T-cell (primary cell): Measurements from ENCODE around the gene PRPH. TPM values are rescaled to one million over a fixed set of nuclear protein-coding genes. Genes with fewer than 3 reads are reported as not detected.
A peak's percentile ranks its signal among the peaks of the same experiment; 100 is the strongest.
"Not testable (repeated sequence)": the region's sequence is repeated elsewhere in the genome, so short reads cannot be mapped to it uniquely, and the experiment has no call there.

Source experiments
- ATAC-seq, 4 experiments: fragments of 200-7000 bp in 3 of 4; fragments of 150-1000 bp in 1 of 4; cut with Tn5 transposase; replicated peaks in 1 of 4; 1 replicate in 3 of 4; 2 replicates in 1 of 4; pipeline ENCODE4 v1.10.0; 2021; ENCODE audit warnings: moderate library complexity in 3 of 4, mild to moderate bottlenecking in 2 of 4, moderate number of reproducible peaks in 1 of 4
- CTCF ChIA-PET, 2 donors: fragments of 300-600 bp; sonication (Branson Sonifier 250); formaldehyde crosslinking; loops; one replicate each; lab custom pipeline; 2022; ENCODE audit warnings: antibody characterized with exemption in 2 of 2; lab: Charles Lee
- POLR2A ChIA-PET, 2 donors: fragments of 300-600 bp; sonication (Branson Sonifier 250); formaldehyde crosslinking; loops; one replicate each; lab custom pipeline; 2022; ENCODE audit warnings: antibody characterized with exemption in 2 of 2; lab: Charles Lee
- DNase-seq, 35 experiments: peaks; one replicate each; pipeline versions ENCODE4 v3.0.0 to v3.0.0-alpha.2; 2013 to 2023
- H3K27ac ChIP-seq: one replicate; pipeline ENCODE4 v1.5.1; 2013; ENCODE audit warnings: low read length
- H3K27me3 ChIP-seq, 2 experiments: replicated peaks in 1 of 2; 1 replicate in 1 of 2; 2 replicates in 1 of 2; pipeline versions ENCODE4 v1.6.1 to v1.7.0; 2013; ENCODE audit warnings: low read length in 1 of 2, mixed read lengths in 1 of 2; ENCODE audit not compliant: control insufficient read depth in 2 of 2, insufficient read depth in 2 of 2; ENCODE audit errors: extremely low read depth in 1 of 2
- H3K36me3 ChIP-seq, 2 donors: 1 replicate in 1 of 2; 2 replicates in 1 of 2; pipeline versions ENCODE4 v1.6.1 to v1.7.0; 2013; ENCODE audit warnings: low read length in 1 of 2; ENCODE audit not compliant: control insufficient read depth in 2 of 2, insufficient read depth in 1 of 2; ENCODE audit errors: extremely low read depth in 1 of 2
- H3K4me1 ChIP-seq, 2 experiments: 1 replicate in 1 of 2; 2 replicates in 1 of 2; pipeline versions ENCODE4 v1.6.1 to v1.7.0; 2013; ENCODE audit warnings: low read length in 2 of 2, mixed read lengths in 1 of 2; ENCODE audit not compliant: insufficient read depth in 2 of 2, control insufficient read depth in 1 of 2; ENCODE audit errors: extremely low read depth in 1 of 2
- H3K4me3 ChIP-seq, 2 donors: 1 replicate in 1 of 2; 2 replicates in 1 of 2; pipeline versions ENCODE4 v1.5.1 to v1.7.0; 2013; ENCODE audit warnings: mild to moderate bottlenecking in 2 of 2, low read length in 1 of 2, moderate library complexity in 1 of 2; ENCODE audit not compliant: control insufficient read depth in 1 of 2; ENCODE audit errors: extremely low read depth in 1 of 2
- H3K9me3 ChIP-seq: 2 replicates; pipeline ENCODE4 v1.7.0; 2013
- H3K27ac Mint-ChIP-seq, 2 donors: one replicate each; pipeline ENCODE4 v1.8.0; 2020 to 2021; ENCODE audit warnings: mild to moderate bottlenecking in 2 of 2, mixed read lengths in 2 of 2
- H3K27me3 Mint-ChIP-seq, 2 donors: one replicate each; pipeline ENCODE4 v1.8.0; 2021 to 2022; ENCODE audit warnings: mixed read lengths in 2 of 2
- H3K36me3 Mint-ChIP-seq: one replicate; pipeline ENCODE4 v1.8.0; 2021; ENCODE audit warnings: mixed read lengths
- H3K4me1 Mint-ChIP-seq, 3 donors: one replicate each; pipeline ENCODE4 v1.8.0; 2020 to 2022; ENCODE audit warnings: mixed read lengths in 3 of 3, mild to moderate bottlenecking in 1 of 3
- H3K4me3 Mint-ChIP-seq, 3 donors: one replicate each; pipeline ENCODE4 v1.8.0; 2020 to 2022; ENCODE audit warnings: mild to moderate bottlenecking in 3 of 3, mixed read lengths in 3 of 3, moderate library complexity in 3 of 3
- H3K9me3 Mint-ChIP-seq, 3 donors: one replicate each; pipeline ENCODE4 v1.8.0; 2020 to 2022; ENCODE audit warnings: mixed read lengths in 3 of 3
- WGBS: methylation state at CpG from one replicate; pipeline ENCODE4 v1.1.5; 2013; ENCODE audit warnings: missing lambda C conversion rate; ENCODE audit not compliant: insufficient coverage; 5-methylcytosine and 5-hydroxymethylcytosine counted together
- total RNA-seq, 35 experiments: library from RNA in 6 of 35; stranded (reverse) in 6 of 35; fragments of 120-200 nt in 1 of 35; gene quantifications; one replicate each; pipeline versions ENCODE4 v1.2.1 to v1.2.4 and lab custom pipeline; 2013 to 2026

The PRPH gene
- total RNA-seq, 5 donors from 2014 or later (not counting 1 experiment from before 2014, with no cell fraction given): not detected

- peaks cover 17 to 22% (median 20%) of the 10 kb centered on the region in 3 donors for H3K4me1 Mint-ChIP-seq
- CTCF ChIA-PET: interaction anchor here in 1 of 2 donors (0.6 kb wide), 1 partner anchor 17 kb away, joined by 3 read pairs; no protein-coding TSS in a partner anchor
- H3K4me3 ChIP-seq, H3K9me3 Mint-ChIP-seq, H3K27ac Mint-ChIP-seq, H3K36me3 Mint-ChIP-seq, ATAC-seq, H3K36me3 ChIP-seq, H3K9me3 ChIP-seq, DNase-seq, H3K27me3 Mint-ChIP-seq, H3K27me3 ChIP-seq, H3K27ac ChIP-seq, POLR2A ChIA-PET: not testable (repeated sequence)
- peak overlapping the region in 2 of 3 donors; percentile 24 to 36 for H3K4me3 Mint-ChIP-seq
- peaks cover 5 to 22% of the 10 kb centered on the region in 2 experiments for H3K4me1 ChIP-seq
- 100% methylated on average over 4 of the region's 9 CpGs for WGBS
These were observed 25.6 kb downstream of the PRPH start for GRCh38 chr12:49320411-49321103.

- Mint-ChIP-seq H3K4me3 (peak overlapping the region; percentile 86 to 90 (median 87)), H3K27me3 (no peaks in the 10 kb centered on the region), H3K27ac (peak overlapping the region; percentile 52 to 75), H3K36me3 (no peaks in the 10 kb centered on the region), H3K9me3 (no peaks in the 10 kb centered on the region), H3K4me1 (peaks cover 17 to 22% (median 20%) of the 10 kb centered on the region in 3 donors)
- ChIA-PET CTCF (interaction anchor here (0.6 to 1.8 kb wide), 12 partner anchors 9 to 297 kb away, joined by 3 to 12 read pairs (median 4); no protein-coding TSS in a partner anchor), POLR2A (interaction anchor here in 1 of 2 donors (0.5 to 1.2 kb wide), 3 partner anchors 156 to 791 kb away, joined by 5 to 6 read pairs (median 6); partner anchors contain the start of gene TMBIM6)
- H3K36me3 ChIP-seq: no peaks in the 10 kb centered on the region
- peaks cover 5 to 22% of the 10 kb centered on the region in 2 experiments for H3K4me1 ChIP-seq
- no peak for ATAC-seq
- peak overlapping the region; percentile 60 for H3K27ac ChIP-seq
- H3K27me3 ChIP-seq: no peaks in the 10 kb centered on the region
- DNase-seq: no peak
- no peaks in the 10 kb centered on the region for H3K9me3 ChIP-seq
- WGBS: 42% methylated on average over 5 of the region's 12 CpGs
- peak overlapping the region; percentile 83 to 95 for H3K4me3 ChIP-seq
These were observed 27.4 kb downstream of the PRPH start for GRCh38 chr12:49322367-49322707.

- under 1% methylated on average over 58 of the region's 65 CpGs for WGBS
- Histone ChIP-seq H3K4me3 (peak within 1 kb of the TSS; percentile 83 to 95), H3K9me3 (no peaks in the 10 kb centered on the region), H3K27ac (peak within 1 kb of the TSS; percentile 60), H3K36me3 (no peaks in the 10 kb centered on the region), H3K4me1 (peaks cover 5 to 22% of the 10 kb centered on the region in 2 experiments), H3K27me3 (no peaks in the 10 kb centered on the region)
- POLR2A ChIA-PET: interaction anchor here (0.5 to 1.2 kb wide), 7 partner anchors 44 to 790 kb away, joined by 3 to 7 read pairs (median 5); partner anchors contain the start of genes SPATS2 (in 1 of the 2) and TMBIM6 (in 1 of the 2)
- peak within 1 kb of the TSS; percentile 71 to 75 for H3K27ac Mint-ChIP-seq
- H3K36me3 Mint-ChIP-seq: no peaks in the 10 kb centered on the region
- ATAC-seq (peak; percentile 96 to 99 (median 98)), DNase-seq (peak; percentile 92 to 98 (median 96))
- no peaks in the 10 kb centered on the region for H3K9me3 Mint-ChIP-seq
- H3K4me1 Mint-ChIP-seq: peaks cover 17 to 22% (median 20%) of the 10 kb centered on the region in 3 donors
- H3K4me3 Mint-ChIP-seq: peak within 1 kb of the TSS; percentile 86 to 90 (median 87)
- CTCF ChIA-PET: interaction anchor here (0.6 to 1.8 kb wide), 14 partner anchors 9 to 1166 kb away, joined by 3 to 12 read pairs (median 4); no protein-coding TSS in a partner anchor
- no peaks in the 10 kb centered on the region for H3K27me3 Mint-ChIP-seq
These were observed 28.0 kb downstream of the PRPH start, which contains the start of gene TROAP for GRCh38 chr12:49322708-49323523. TSS of gene TROAP (plus strand) at chr12:49323255. CDS start at chr12:49323609, 354 bp downstream.

GRCh38 chr12:49323524-49324097 lies 28.7 kb downstream of the PRPH start:
- H3K36me3 Mint-ChIP-seq: no peaks in the 10 kb centered on the region
- no peak for DNase-seq
- H3K4me1 Mint-ChIP-seq: peaks cover 17 to 22% (median 20%) of the 10 kb centered on the region in 3 donors
- WGBS: 16% methylated on average over 7 of the region's 19 CpGs
- no peaks in the 10 kb centered on the region for H3K27me3 Mint-ChIP-seq
- H3K4me3 Mint-ChIP-seq: peak overlapping the region; percentile 86 to 90 (median 87)
- H3K27me3 ChIP-seq: no peaks in the 10 kb centered on the region
- no peaks in the 10 kb centered on the region for H3K9me3 Mint-ChIP-seq
- ChIA-PET POLR2A (interaction anchor here (0.5 to 1.2 kb wide), 4 partner anchors 43 to 418 kb away, joined by 3 to 7 read pairs (median 4); partner anchors contain the start of genes SPATS2 (in 1 of the 2) and TMBIM6 (in 1 of the 2)), CTCF (interaction anchor here (0.9 to 1.8 kb wide), 9 partner anchors 8 to 236 kb away, joined by 3 to 12 read pairs (median 5); no protein-coding TSS in a partner anchor)
- no peak overlapping the region for H3K27ac ChIP-seq
- no peaks in the 10 kb centered on the region for H3K9me3 ChIP-seq
- no peak for ATAC-seq
- H3K4me3 ChIP-seq: peak overlapping the region; percentile 83 to 95
- H3K4me1 ChIP-seq: peaks cover 5 to 22% of the 10 kb centered on the region in 2 experiments
- H3K27ac Mint-ChIP-seq: peak overlapping the region; percentile 71 to 75
- H3K36me3 ChIP-seq: no peaks in the 10 kb centered on the region

- Histone ChIP-seq H3K36me3 (no peaks in the 10 kb centered on the region), H3K4me1 (peaks cover 5 to 22% of the 10 kb centered on the region in 2 experiments), H3K9me3 (no peaks in the 10 kb centered on the region), H3K27me3 (peaks cover 0 to 6% of the 10 kb centered on the region in 2 experiments), H3K4me3 (no peak overlapping the region), H3K27ac (no peak overlapping the region)
- DNase-seq (no peak), ATAC-seq (no peak)
- Mint-ChIP-seq H3K27ac (no peak overlapping the region), H3K4me3 (no peak overlapping the region), H3K36me3 (no peaks in the 10 kb centered on the region), H3K27me3 (no peaks in the 10 kb centered on the region), H3K4me1 (peaks cover 17 to 22% (median 20%) of the 10 kb centered on the region in 3 donors), H3K9me3 (no peaks in the 10 kb centered on the region)
- 97% methylated on average over 6 of the region's 6 CpGs for WGBS
- ChIA-PET CTCF (no interaction called here), POLR2A (no interaction called here)
These were observed 30.7 kb downstream of the PRPH start for GRCh38 chr12:49325606-49326005.
